Measurements from ENCODE around the gene CMSS1. TPM values are rescaled to one million over a fixed set of nuclear protein-coding genes. Genes with fewer than 3 reads are reported as not detected.

The CMSS1 gene
- total and polyA plus RNA-seq, 2 of the 13 experiments (the other 11 are each of a cell fraction or from before 2014, with no cell fraction given): 6.4 to 48.7 TPM

- TF ChIP-seq ZNF577 (CRISPR knock-in tag; IDR thresholded peaks at IDR 0.05; ENCODE audit: borderline replicate concordance, low read depth): no peak
- TF ChIP-seq SIX4 (CRISPR knock-in tag; IDR thresholded peaks at IDR 0.05): peak; percentile 67; the same call in 1 of the 2 replicates
- TF ChIP-seq SALL2 (CRISPR knock-in tag; IDR thresholded peaks at IDR 0.05): 0 out of 2 replicates have a peak, but pooled peaks have one; percentile 46
- TF ChIP-seq ARNTL (CRISPR knock-in tag; IDR thresholded peaks at IDR 0.05): 0 out of 2 replicates have a peak, but pooled peaks have one; percentile 21
- no peak for TF ChIP-seq GTF3A (CRISPR knock-in tag; conservative IDR thresholded peaks at IDR 0.05)
- no peak for TF ChIP-seq ZMAT5 (CRISPR knock-in tag; IDR thresholded peaks at IDR 0.05; ENCODE audit: borderline replicate concordance, low read depth)
- no peak for TF ChIP-seq RFX3 (CRISPR knock-in tag; IDR thresholded peaks at IDR 0.05)
- TF ChIP-seq NPAS2 (CRISPR knock-in tag; IDR thresholded peaks at IDR 0.05; ENCODE audit: borderline replicate concordance): no peak
- no peak for TF ChIP-seq ATF1 (CRISPR knock-in tag; IDR thresholded peaks at IDR 0.05)
- TF ChIP-seq, protein P1, sequence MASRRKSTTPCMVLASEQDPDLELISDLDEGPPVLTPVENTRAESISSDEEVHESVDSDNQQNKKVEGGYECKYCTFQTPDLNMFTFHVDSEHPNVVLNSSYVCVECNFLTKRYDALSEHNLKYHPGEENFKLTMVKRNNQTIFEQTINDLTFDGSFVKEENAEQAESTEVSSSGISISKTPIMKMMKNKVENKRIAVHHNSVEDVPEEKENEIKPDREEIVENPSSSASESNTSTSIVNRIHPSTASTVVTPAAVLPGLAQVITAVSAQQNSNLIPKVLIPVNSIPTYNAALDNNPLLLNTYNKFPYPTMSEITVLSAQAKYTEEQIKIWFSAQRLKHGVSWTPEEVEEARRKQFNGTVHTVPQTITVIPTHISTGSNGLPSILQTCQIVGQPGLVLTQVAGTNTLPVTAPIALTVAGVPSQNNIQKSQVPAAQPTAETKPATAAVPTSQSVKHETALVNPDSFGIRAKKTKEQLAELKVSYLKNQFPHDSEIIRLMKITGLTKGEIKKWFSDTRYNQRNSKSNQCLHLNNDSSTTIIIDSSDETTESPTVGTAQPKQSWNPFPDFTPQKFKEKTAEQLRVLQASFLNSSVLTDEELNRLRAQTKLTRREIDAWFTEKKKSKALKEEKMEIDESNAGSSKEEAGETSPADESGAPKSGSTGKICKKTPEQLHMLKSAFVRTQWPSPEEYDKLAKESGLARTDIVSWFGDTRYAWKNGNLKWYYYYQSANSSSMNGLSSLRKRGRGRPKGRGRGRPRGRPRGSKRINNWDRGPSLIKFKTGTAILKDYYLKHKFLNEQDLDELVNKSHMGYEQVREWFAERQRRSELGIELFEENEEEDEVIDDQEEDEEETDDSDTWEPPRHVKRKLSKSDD (CRISPR knock-in tag; IDR thresholded peaks at IDR 0.05; ENCODE audit: low read depth): no peak
- TF ChIP-seq HMG20A (CRISPR knock-in tag; IDR thresholded peaks at IDR 0.05; ENCODE audit: borderline replicate concordance): peak; percentile 85; the same call in 1 of the 2 replicates
- TF ChIP-seq TBX3 (IDR thresholded peaks at IDR 0.05; ENCODE audit: borderline replicate concordance): no peak
- peak; percentile 67; the same call in 1 of the 2 replicates for TF ChIP-seq ELF1 (CRISPR knock-in tag; IDR thresholded peaks at IDR 0.05)
- no peak for TF ChIP-seq ZNF746 (CRISPR knock-in tag; IDR thresholded peaks at IDR 0.05)
- TF ChIP-seq PATZ1 (CRISPR knock-in tag; IDR thresholded peaks at IDR 0.05): peak; percentile 92
- TF ChIP-seq TEF (CRISPR knock-in tag; IDR thresholded peaks at IDR 0.05): no peak
- no peak for TF ChIP-seq KMT2A (CRISPR knock-in tag; IDR thresholded peaks at IDR 0.05)
- TF ChIP-seq MXD4 (CRISPR knock-in tag; IDR thresholded peaks at IDR 0.05): no peak
- TF ChIP-seq KAT8 (CRISPR knock-in tag; IDR thresholded peaks at IDR 0.05): peak; percentile 73
- TF ChIP-seq ZNF704 (CRISPR knock-in tag; IDR thresholded peaks at IDR 0.05; ENCODE audit: borderline replicate concordance): no peak
- TF ChIP-seq RCOR2 (CRISPR knock-in tag; IDR thresholded peaks at IDR 0.05): peak; percentile 76; the same call in 1 of the 2 replicates
- TF ChIP-seq TEAD2 (CRISPR knock-in tag; IDR thresholded peaks at IDR 0.05): no peak
- TF ChIP-seq HOXA5 (CRISPR knock-in tag; IDR thresholded peaks at IDR 0.05): no peak
- no peak for TF ChIP-seq ZNF558 (CRISPR knock-in tag; IDR thresholded peaks at IDR 0.05; ENCODE audit: borderline replicate concordance)
- TF ChIP-seq ZSCAN31 (CRISPR knock-in tag; IDR thresholded peaks at IDR 0.05; ENCODE audit: low read depth): peak; percentile 42; the same call in 1 of the 2 replicates
Observed at GRCh38 chr3:100063929-100064461, 246.3 kb downstream of the CMSS1 start (continued).

Data from HepG2 (cell line).